Measurements from ENCODE around the gene MAST4.
A peak's percentile ranks its signal among the peaks of the same experiment; 100 is the strongest.

Gene MAST4

DNA sequence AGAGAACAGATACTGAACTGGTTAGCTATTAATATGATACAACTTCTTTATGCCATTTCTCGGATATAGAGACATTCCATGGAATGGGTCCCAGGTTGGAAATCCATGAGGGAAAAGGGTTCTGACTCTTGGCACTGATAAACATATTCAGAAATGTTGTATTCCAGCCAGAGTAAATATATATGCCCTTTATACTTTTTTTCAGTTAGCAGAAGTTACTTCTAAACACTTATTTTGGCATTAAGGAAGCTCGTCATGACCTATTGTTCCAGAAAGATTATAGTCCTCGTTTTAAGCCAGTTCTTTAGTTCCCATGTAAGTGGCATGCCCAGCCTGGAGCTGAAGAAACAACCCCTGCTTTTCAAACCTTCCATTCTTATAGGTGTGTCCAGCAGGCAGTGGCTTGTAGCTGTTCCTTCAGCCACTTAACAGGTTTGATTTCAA is 418.8 kb downstream of the MAST4 start:
- Histone ChIP-seq H3K36me3 (0 out of 22 replicates have a peak, but pooled peaks cover 0 to under 1% (median 0%) of the 10 kb centered on the region in 11 experiments), H3K4me3 (no peak overlapping the region), H3K9ac (no peak overlapping the region), H4K20me1 (no peaks in the 10 kb centered on the region), H3K27ac (no peak overlapping the region), H3K4me1 (peaks cover 12 to 25% (median 14%) of the 10 kb centered on the region in 10 experiments; a peak in 17 of 20 replicates), H3K9me3 (replicated peaks in 1 of 11) (no peaks in the 10 kb centered on the region), H3K4me2 (no peak overlapping the region), H3K27me3 (no peaks in the 10 kb centered on the region)
- no peak for TF ChIP-seq Cebpa-rat (IDR thresholded peaks at IDR 0.05)

DNA sequence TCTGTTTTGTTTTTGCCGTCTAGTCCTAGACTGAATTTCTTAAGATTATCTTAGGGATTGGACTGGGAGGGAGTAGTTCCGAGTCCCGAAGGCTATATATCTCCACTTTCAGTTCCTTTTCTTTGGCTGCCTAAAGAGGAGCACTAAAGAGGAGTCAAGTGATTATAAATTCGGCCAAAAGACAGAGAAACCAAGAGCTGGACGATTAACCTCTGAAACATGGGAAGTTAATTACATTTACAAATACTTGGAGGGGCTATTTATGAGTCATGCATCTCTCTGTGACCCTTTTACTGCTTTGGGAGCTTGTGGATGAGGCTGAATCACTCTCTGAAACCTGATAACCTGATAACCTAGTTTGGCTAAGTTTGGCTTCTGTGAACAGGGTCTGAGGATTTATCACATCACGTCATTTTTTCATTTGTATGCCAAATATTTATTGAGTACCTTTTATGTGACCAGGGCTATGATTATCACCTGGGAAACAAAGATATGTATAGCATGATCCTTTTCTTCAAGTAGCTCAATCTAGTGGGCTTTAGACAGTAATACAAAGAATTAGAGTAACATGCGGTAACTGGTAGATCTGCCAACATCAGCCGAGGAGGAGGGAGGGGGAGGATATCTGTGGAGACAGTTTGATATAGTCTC is 419.5 kb downstream of the MAST4 start:
- Histone ChIP-seq H3K4me2 (no peak overlapping the region), H3K9ac (no peak overlapping the region), H3K27ac (no peak overlapping the region), H3K4me3 (no peak overlapping the region), H3K27me3 (no peaks in the 10 kb centered on the region), H3K36me3 (0 out of 22 replicates have a peak, but pooled peaks cover 0 to 3% (median 0%) of the 10 kb centered on the region in 11 experiments), H3K4me1 (peaks cover 9 to 23% (median 12%) of the 10 kb centered on the region in 10 experiments; a peak in 18 of 20 replicates), H3K9me3 (replicated peaks in 1 of 11) (no peaks in the 10 kb centered on the region), H4K20me1 (no peaks in the 10 kb centered on the region)
- no peak for TF ChIP-seq Cebpa-rat (IDR thresholded peaks at IDR 0.05)

- H3K9me3 ChIP-seq (replicated peaks in 1 of 11) = no peaks in the 10 kb centered on the region
These were observed 423.1 kb downstream of the MAST4 start for GRCh38 chr5:67019065-67019845.

GRCh38 chr5:67020096-67020615 is 424.0 kb downstream of the MAST4 start:
- H3K9ac ChIP-seq = no peak overlapping the region
- no peaks in the 10 kb centered on the region for H4K20me1 ChIP-seq
- no peak overlapping the region for H3K27ac ChIP-seq
- peak overlapping the region in 2 of 11 experiments; percentile 5 to 38; a peak in 3 of 22 replicates for H3K4me2 ChIP-seq
- no peak for TF ChIP-seq Cebpa-rat (IDR thresholded peaks at IDR 0.05)
- 0 out of 22 replicates have a peak, but pooled peaks cover 0 to 3% (median 0%) of the 10 kb centered on the region in 11 experiments for H3K36me3 ChIP-seq
- H3K4me3 ChIP-seq = no peak overlapping the region
- H3K27me3 ChIP-seq = no peaks in the 10 kb centered on the region
- no peaks in the 10 kb centered on the region for H3K9me3 ChIP-seq (replicated peaks in 1 of 11)
- peaks cover 0 to 13% (median 6%) of the 10 kb centered on the region in 10 experiments; a peak in 7 of 20 replicates for H3K4me1 ChIP-seq

More at GRCh38 chr5:67019065-67019845, 423.1 kb downstream of the MAST4 start:
- Histone ChIP-seq H3K4me1 (peaks cover 0 to 13% (median 6%) of the 10 kb centered on the region in 10 experiments; a peak in 7 of 20 replicates), H3K36me3 (0 out of 22 replicates have a peak, but pooled peaks cover 0 to 3% (median 0%) of the 10 kb centered on the region in 11 experiments), H3K27ac (no peak overlapping the region), H4K20me1 (no peaks in the 10 kb centered on the region), H3K4me3 (no peak overlapping the region), H3K4me2 (peak overlapping the region in 3 of 11 experiments; percentile 5 to 38 (median 18); a peak in 4 of 22 replicates), H3K27me3 (no peaks in the 10 kb centered on the region), H3K9ac (no peak overlapping the region)
- no peak for TF ChIP-seq Cebpa-rat (IDR thresholded peaks at IDR 0.05)

DNA sequence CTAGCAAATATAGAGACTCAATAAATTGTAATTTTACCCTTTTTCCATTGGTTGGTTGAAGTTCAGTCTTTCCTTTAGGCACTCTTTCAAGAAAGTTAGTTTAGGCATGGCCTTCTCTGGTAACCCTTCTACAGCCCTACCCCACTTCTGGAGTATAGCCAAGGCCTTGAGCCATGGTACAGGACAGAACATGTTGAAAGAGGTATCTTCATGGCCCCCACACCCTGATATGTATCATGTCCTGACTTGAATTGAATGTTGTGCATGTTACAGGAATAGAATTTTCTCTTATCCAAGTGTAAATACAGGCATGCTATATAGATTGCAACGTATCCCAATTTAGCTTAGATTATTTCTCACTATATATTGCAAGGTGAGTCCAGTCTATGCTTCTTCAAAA is 424.8 kb downstream of the MAST4 start:
- Histone ChIP-seq H3K9me3 (replicated peaks in 1 of 11) (no peaks in the 10 kb centered on the region), H3K27ac (no peak overlapping the region), H4K20me1 (no peaks in the 10 kb centered on the region), H3K4me3 (no peak overlapping the region), H3K27me3 (no peaks in the 10 kb centered on the region), H3K9ac (no peak overlapping the region), H3K4me2 (peak overlapping the region in 2 of 11 experiments; percentile 10 to 33; a peak in 2 of 22 replicates), H3K36me3 (0 out of 22 replicates have a peak, but pooled peaks cover 0 to 3% (median 0%) of the 10 kb centered on the region in 11 experiments), H3K4me1 (peaks cover 0 to 13% (median 6%) of the 10 kb centered on the region in 10 experiments; a peak in 7 of 20 replicates)
- TF ChIP-seq Cebpa-rat (IDR thresholded peaks at IDR 0.05) = no peak

DNA sequence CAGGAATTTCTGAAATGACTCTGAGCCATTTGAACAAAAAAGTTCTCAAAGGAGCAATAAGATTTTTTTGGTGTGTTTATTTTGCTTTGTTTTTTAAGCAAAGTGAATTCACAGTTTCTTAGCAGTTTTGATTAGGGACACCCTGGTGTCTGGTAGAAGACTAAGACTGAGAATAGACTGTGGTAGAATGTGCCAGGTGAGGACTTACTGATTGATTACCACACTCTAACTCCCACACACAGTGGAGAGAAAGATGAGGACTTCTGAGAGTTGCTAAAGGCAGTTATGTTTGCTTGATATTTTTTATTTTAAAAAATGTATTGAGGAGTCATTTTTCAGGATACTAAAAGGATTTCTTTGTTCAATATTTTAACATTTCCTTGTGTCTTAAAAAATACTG is 425.3 kb downstream of the MAST4 start:
- no peak for TF ChIP-seq Cebpa-rat (IDR thresholded peaks at IDR 0.05)
- Histone ChIP-seq H3K4me2 (no peak overlapping the region), H3K36me3 (0 out of 22 replicates have a peak, but pooled peaks cover 0 to 3% (median 0%) of the 10 kb centered on the region in 11 experiments), H4K20me1 (no peaks in the 10 kb centered on the region), H3K9ac (no peak overlapping the region), H3K9me3 (replicated peaks in 1 of 11) (no peaks in the 10 kb centered on the region), H3K4me1 (peaks cover 0 to 13% (median 6%) of the 10 kb centered on the region in 10 experiments; a peak in 7 of 20 replicates), H3K27me3 (no peaks in the 10 kb centered on the region), H3K4me3 (no peak overlapping the region), H3K27ac (no peak overlapping the region)

GRCh38 chr5:67021962-67022361 is 425.8 kb downstream of the MAST4 start:
- no peaks in the 10 kb centered on the region for H3K27me3 ChIP-seq
- H3K4me2 ChIP-seq = no peak overlapping the region
- no peak for TF ChIP-seq Cebpa-rat (IDR thresholded peaks at IDR 0.05)
- H3K27ac ChIP-seq = no peak overlapping the region
- no peaks in the 10 kb centered on the region for H4K20me1 ChIP-seq
- H3K9ac ChIP-seq = no peak overlapping the region
- peaks cover 0 to 13% (median 6%) of the 10 kb centered on the region in 10 experiments; a peak in 7 of 20 replicates for H3K4me1 ChIP-seq
- no peaks in the 10 kb centered on the region for H3K9me3 ChIP-seq (replicated peaks in 1 of 11)
- 0 out of 22 replicates have a peak, but pooled peaks cover 0 to 3% (median 0%) of the 10 kb centered on the region in 11 experiments for H3K36me3 ChIP-seq
- no peak overlapping the region for H3K4me3 ChIP-seq

GRCh38 chr5:67025457-67025856 is 429.3 kb downstream of the MAST4 start:
- no peaks in the 10 kb centered on the region for H3K36me3 ChIP-seq
- H3K4me1 ChIP-seq = peaks cover 0 to 18% (median 5%) of the 10 kb centered on the region in 10 experiments; a peak in 7 of 20 replicates
- H4K20me1 ChIP-seq = no peaks in the 10 kb centered on the region
- no peaks in the 10 kb centered on the region for H3K9me3 ChIP-seq (replicated peaks in 1 of 11)
- H3K27me3 ChIP-seq = no peaks in the 10 kb centered on the region
- H3K4me3 ChIP-seq = no peak overlapping the region
- H3K4me2 ChIP-seq = no peak overlapping the region
- no peak overlapping the region for H3K27ac ChIP-seq
- no peak for TF ChIP-seq Cebpa-rat (IDR thresholded peaks at IDR 0.05)
- no peak overlapping the region for H3K9ac ChIP-seq

DNA sequence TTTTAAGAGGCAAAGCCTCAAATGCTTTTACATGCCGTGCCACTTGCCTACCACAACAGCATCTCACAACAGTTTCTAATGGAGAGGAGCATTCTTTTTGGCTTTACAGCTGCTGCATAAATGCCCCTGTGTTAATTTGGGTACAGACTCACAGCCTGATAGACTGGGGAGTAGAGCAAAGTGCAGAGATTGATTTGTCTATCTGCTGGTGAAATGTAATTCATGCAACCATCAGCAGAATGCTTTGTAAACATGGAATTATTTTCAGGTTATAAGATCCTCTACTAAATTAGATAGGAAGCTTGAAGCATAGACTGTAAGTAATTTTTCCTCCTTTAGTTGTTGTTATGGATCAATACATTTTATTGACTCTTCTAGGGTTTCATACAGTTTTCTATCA is 430.1 kb downstream of the MAST4 start:
- no peak for TF ChIP-seq Cebpa-rat (IDR thresholded peaks at IDR 0.05)
- Histone ChIP-seq H3K4me1 (peaks cover 0 to 18% (median 2%) of the 10 kb centered on the region in 10 experiments; a peak in 6 of 20 replicates), H3K27ac (no peak overlapping the region), H3K4me2 (no peak overlapping the region), H3K27me3 (no peaks in the 10 kb centered on the region), H3K4me3 (no peak overlapping the region), H3K9me3 (replicated peaks in 1 of 11) (no peaks in the 10 kb centered on the region), H3K9ac (no peak overlapping the region), H4K20me1 (no peaks in the 10 kb centered on the region), H3K36me3 (no peaks in the 10 kb centered on the region)

All from BLaER1 treated with 17β-estradiol and CSF1 and Interleukin-3, amounts not matched to agents 10 nM and 100 nM (cell line).